22Rv1 (cell line): ENCODE results near the gene GPR157.

Experiments
- ZFX ChIP-seq: fragments of 450-650 bp; IDR thresholded peaks from 2 replicates; pipeline ENCODE4 v1.6.1; 2017; ENCODE audit warnings: antibody characterized with exemption, borderline replicate concordance
- TF ChIP-seq, protein P1 (sequence below): fragments of 450-650 bp; IDR thresholded peaks from 2 replicates; pipeline ENCODE4 v1.5.1; 2017; ENCODE audit warnings: mild to moderate bottlenecking

DNA sequence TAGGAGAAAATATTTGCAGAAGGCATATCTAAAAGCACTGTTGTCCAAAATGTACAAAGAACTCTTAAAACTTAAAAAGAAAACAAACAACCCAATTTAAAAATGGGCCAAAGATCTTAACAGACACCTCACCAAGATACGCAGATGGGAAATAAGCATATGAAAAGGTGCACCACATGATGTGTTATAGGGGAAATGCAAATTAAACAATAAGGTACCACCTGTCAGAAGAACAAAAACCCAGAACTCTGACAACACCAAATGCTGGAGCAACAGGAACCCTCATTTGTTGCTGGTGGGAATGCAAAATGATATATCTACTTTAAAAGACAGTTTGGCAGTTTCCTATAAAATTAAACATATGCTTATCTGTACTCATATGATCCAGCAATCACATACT is 77.5 kb downstream of the GPR157 start:
- TF ChIP-seq ZFX, result no peak
- TF ChIP-seq, protein P1, sequence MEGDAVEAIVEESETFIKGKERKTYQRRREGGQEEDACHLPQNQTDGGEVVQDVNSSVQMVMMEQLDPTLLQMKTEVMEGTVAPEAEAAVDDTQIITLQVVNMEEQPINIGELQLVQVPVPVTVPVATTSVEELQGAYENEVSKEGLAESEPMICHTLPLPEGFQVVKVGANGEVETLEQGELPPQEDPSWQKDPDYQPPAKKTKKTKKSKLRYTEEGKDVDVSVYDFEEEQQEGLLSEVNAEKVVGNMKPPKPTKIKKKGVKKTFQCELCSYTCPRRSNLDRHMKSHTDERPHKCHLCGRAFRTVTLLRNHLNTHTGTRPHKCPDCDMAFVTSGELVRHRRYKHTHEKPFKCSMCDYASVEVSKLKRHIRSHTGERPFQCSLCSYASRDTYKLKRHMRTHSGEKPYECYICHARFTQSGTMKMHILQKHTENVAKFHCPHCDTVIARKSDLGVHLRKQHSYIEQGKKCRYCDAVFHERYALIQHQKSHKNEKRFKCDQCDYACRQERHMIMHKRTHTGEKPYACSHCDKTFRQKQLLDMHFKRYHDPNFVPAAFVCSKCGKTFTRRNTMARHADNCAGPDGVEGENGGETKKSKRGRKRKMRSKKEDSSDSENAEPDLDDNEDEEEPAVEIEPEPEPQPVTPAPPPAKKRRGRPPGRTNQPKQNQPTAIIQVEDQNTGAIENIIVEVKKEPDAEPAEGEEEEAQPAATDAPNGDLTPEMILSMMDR, result no peak
